PFSK-1 (cell line): ENCODE measurements around the gene DNAH9.

ENCODE experiments used
- POLR2AphosphoS5 ChIP-seq: IDR thresholded peaks from 2 replicates; pipeline ENCODE4 v1.6.1; 2012; ENCODE audit warnings: low read depth, mild to moderate bottlenecking, control low read depth, low read length, moderate library complexity
- REST ChIP-seq, 2 experiments: IDR thresholded peaks; 2 replicates each; pipeline versions ENCODE4 v1.6.1 to v1.8.0; 2011 to 2012; ENCODE audit warnings: low read depth in 2 of 2, low read length in 2 of 2, control low read depth in 1 of 2, inconsistent platforms in 1 of 2, mild to moderate bottlenecking in 1 of 2, moderate library complexity in 1 of 2; ENCODE audit not compliant: insufficient read depth in 1 of 2
- SIN3A ChIP-seq: IDR thresholded peaks from 2 replicates; pipeline ENCODE4 v1.6.1; 2012; ENCODE audit warnings: mild to moderate bottlenecking, low read length, moderate library complexity, borderline replicate concordance; ENCODE audit not compliant: insufficient read depth
- TAF1 ChIP-seq: IDR thresholded peaks from 2 replicates; pipeline ENCODE4 v1.6.1; 2012; ENCODE audit warnings: low read length, control low read depth, borderline replicate concordance; ENCODE audit not compliant: insufficient read depth

DNA sequence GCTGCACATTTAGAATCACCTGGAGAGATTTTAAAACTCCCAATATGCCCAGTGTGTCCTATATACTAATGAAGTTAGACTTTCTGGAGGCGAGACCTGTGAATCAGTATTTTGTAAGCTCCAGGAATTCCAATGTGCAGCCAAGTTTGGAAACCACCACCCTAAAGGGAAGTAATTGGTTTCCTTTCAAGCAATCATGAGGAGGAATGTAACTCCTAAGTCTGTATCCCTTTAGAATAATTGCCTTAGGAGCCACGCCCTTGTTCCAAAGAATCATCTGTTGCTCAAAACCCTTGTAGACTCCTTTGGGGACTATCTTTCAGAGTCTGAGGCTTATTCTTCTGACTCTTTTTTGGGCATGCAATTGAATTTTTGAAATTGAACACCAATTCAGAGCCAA, 84.4 kb downstream of the DNAH9 start:
- TF ChIP-seq POLR2AphosphoS5 = no peak
- TF ChIP-seq SIN3A = no peak
- TF ChIP-seq TAF1 = no peak
- TF ChIP-seq REST (IDR thresholded peaks at IDR 0.05; ENCODE audit: insufficient read depth in 1 of 2, low read depth in 2 of 2, low read length in 2 of 2) = no peak
